ENCODE results near the gene FKBP15.

DNA sequence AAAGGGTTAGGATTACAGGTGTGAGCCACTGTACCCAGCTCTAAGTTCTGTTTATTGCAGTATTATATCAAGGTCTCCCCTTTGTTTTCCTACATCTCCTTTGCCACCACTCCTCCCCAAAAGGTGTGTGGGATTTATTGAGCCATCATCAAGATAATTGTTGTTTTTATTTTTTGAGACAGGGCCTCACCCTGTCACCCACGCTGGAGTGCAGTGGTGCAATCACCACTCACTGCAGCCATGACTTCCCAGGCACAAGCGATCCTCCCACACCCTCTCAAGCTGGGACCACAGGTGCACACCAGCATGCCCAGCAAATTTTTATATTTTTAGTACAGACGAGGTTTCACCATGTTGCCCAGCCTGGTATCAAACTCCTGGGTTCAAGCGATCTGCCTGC, 24.8 kb upstream of the FKBP15 start:
- TF ChIP-seq TAF1 (IDR thresholded peaks at IDR 0.05; ENCODE audit: low read depth, low read length) (no peak), SAP30 (IDR thresholded peaks at IDR 0.05; ENCODE audit: insufficient read depth, insufficient replicate concordance, low read length) (no peak), SP2 (IDR thresholded peaks at IDR 0.05; ENCODE audit: low read length) (no peak), JUN (IDR thresholded peaks at IDR 0.05; ENCODE audit: low read depth, low read length) (no peak), CREB1 (IDR thresholded peaks at IDR 0.05) (no peak), POLR2AphosphoS5 (IDR thresholded peaks at IDR 0.05; ENCODE audit: low read depth, low read length) (no peak)
- TF ChIP-seq, protein P1, sequence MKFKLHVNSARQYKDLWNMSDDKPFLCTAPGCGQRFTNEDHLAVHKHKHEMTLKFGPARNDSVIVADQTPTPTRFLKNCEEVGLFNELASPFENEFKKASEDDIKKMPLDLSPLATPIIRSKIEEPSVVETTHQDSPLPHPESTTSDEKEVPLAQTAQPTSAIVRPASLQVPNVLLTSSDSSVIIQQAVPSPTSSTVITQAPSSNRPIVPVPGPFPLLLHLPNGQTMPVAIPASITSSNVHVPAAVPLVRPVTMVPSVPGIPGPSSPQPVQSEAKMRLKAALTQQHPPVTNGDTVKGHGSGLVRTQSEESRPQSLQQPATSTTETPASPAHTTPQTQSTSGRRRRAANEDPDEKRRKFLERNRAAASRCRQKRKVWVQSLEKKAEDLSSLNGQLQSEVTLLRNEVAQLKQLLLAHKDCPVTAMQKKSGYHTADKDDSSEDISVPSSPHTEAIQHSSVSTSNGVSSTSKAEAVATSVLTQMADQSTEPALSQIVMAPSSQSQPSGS (IDR thresholded peaks at IDR 0.05; ENCODE audit: low read length) = no peak

All from H1 (cell line).